Body of pancreas (tissue), 4 donors: ENCODE data around the gene ABCC8. TPM values are rescaled to one million over a fixed set of nuclear protein-coding genes. Genes with fewer than 3 reads are reported as not detected.

Experiments
- ATAC-seq: fragments of 150-250 bp; one replicate; pipeline ENCODE4 v1.9.1; 2016
- DNase-seq, 4 donors: peaks; one replicate each; pipeline ENCODE4 v3.0.0-alpha.2; 2019
- H3K27ac ChIP-seq, 4 donors: fragments of 200-600 bp; sonication (generic); 1 replicate in 3 of 4; 2 replicates in 1 of 4; pipeline versions ENCODE4 v1.5.1 to v1.6.1; 2016 to 2019; ENCODE audit warnings: mild to moderate bottlenecking in 1 of 4, mixed read lengths in 1 of 4, moderate library complexity in 1 of 4
- H3K27me3 ChIP-seq, 2 donors: fragments of 200-600 bp; sonication (generic); one replicate each; pipeline ENCODE4 v1.6.0; 2016; ENCODE audit warnings: mild to moderate bottlenecking in 1 of 2
- H3K36me3 ChIP-seq, 2 donors: fragments of 200-600 bp; sonication (generic); replicated peaks in 1 of 2; 2 replicates each; pipeline ENCODE4 v1.5.1; 2016; ENCODE audit warnings: low read depth in 2 of 2; ENCODE audit not compliant: insufficient read depth in 1 of 2
- H3K4me1 ChIP-seq: fragments of 200-600 bp; sonication (generic); one replicate; pipeline ENCODE4 v1.6.0; 2016
- H3K4me3 ChIP-seq, 2 donors: fragments of 200-600 bp; sonication (generic); 1 replicate in 1 of 2; 2 replicates in 1 of 2; pipeline ENCODE4 v1.5.1; 2016 to 2019
- H3K9me3 ChIP-seq, 3 donors: fragments of 200-600 bp; sonication (generic); 1 replicate in 2 of 3; 2 replicates in 1 of 3; pipeline ENCODE4 v1.5.1; 2016
- CTCF ChIP-seq, 7 experiments: fragments of 450-650 bp in 4 of 7; fragments of 200-600 bp in 3 of 7; sonication (generic) in 3 of 7; IDR thresholded peaks; one replicate each; pipeline ENCODE4 v1.5.1; 2016 to 2019; ENCODE audit warnings: antibody characterized with exemption in 7 of 7
- POLR2A ChIP-seq, 3 donors: fragments of 450-650 bp; IDR thresholded peaks; one replicate each; pipeline ENCODE4 v1.6.1; 2016; ENCODE audit warnings: antibody characterized with exemption in 3 of 3, mild to moderate bottlenecking in 2 of 3
- WGBS, 2 donors: methylation state at CpG; one replicate each; pipeline ENCODE4 v1.1.5; 2017; 5-methylcytosine and 5-hydroxymethylcytosine counted together
- intact Hi-C: fragments of 100-400 bp; cut with DNase I; formaldehyde crosslinking; loops from one replicate; pipeline ENCODE4 v1.15.1; 2023
- total RNA-seq, 2 donors: library from RNA; depleted of rRNA; stranded (reverse); fragments of >200 nt; gene quantifications; one replicate each; pipeline ENCODE4 v1.1.0, GENCODE V29; 2016

ABCC8 gene
- total RNA-seq, 2 donors from 2014 or later = 42.5 to 87.0 TPM

DNA sequence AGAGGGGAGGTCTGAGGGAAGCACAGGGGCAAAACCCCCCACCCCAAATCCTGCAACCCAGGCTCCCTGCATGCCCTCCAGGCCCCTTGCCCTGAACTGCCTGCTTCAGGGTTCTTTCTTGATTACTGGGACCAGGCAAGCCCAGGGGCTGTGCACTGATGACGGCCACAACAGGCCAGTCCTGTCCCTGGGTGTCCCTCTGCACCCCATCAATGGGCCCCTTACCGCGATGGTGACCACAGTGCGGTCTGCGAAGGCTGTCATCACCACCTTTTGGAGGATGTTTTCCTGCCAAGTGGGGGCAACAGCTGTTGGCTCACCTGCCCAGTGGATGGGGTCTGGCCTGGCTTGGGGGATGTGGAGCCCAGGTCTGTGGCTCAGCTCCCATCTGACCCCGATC, 83.2 kb downstream of the ABCC8 start:
- Histone ChIP-seq H3K27ac (no peak overlapping the region), H3K27me3 (no peaks in the 10 kb centered on the region), H3K4me3 (no peak overlapping the region), H3K4me1 (peaks cover 11% of the 10 kb centered on the region), H3K36me3 (no peaks in the 10 kb centered on the region), H3K9me3 (no peaks in the 10 kb centered on the region)
- WGBS, 2 donors = 82% methylated on average over 6 of the region's 6 CpGs; no CpG with 5 or more reads in 1 of the 2 donors
- intact Hi-C loops = no loop called here
- no peak for ATAC-seq
- TF ChIP-seq POLR2A (IDR thresholded peaks at IDR 0.05) (no peak), CTCF (IDR thresholded peaks at IDR 0.05) (no peak)
- no peak for DNase-seq

- Histone ChIP-seq H3K27ac (no peak overlapping the region), H3K27me3 (no peaks in the 10 kb centered on the region), H3K4me3 (no peak overlapping the region), H3K4me1 (peaks cover 16% of the 10 kb centered on the region), H3K36me3 (no peaks in the 10 kb centered on the region), H3K9me3 (no peaks in the 10 kb centered on the region)
- DNase-seq = no peak
- WGBS, 2 donors = 79 to 81% methylated on average over 13 to 14 of the region's 14 CpGs
- no peak for ATAC-seq
- intact Hi-C loops = no loop called here
- TF ChIP-seq POLR2A (IDR thresholded peaks at IDR 0.05) (no peak), CTCF (IDR thresholded peaks at IDR 0.05) (no peak)
Measured at GRCh38 chr11:17392872-17393271, 83.8 kb downstream of the ABCC8 start.

DNA sequence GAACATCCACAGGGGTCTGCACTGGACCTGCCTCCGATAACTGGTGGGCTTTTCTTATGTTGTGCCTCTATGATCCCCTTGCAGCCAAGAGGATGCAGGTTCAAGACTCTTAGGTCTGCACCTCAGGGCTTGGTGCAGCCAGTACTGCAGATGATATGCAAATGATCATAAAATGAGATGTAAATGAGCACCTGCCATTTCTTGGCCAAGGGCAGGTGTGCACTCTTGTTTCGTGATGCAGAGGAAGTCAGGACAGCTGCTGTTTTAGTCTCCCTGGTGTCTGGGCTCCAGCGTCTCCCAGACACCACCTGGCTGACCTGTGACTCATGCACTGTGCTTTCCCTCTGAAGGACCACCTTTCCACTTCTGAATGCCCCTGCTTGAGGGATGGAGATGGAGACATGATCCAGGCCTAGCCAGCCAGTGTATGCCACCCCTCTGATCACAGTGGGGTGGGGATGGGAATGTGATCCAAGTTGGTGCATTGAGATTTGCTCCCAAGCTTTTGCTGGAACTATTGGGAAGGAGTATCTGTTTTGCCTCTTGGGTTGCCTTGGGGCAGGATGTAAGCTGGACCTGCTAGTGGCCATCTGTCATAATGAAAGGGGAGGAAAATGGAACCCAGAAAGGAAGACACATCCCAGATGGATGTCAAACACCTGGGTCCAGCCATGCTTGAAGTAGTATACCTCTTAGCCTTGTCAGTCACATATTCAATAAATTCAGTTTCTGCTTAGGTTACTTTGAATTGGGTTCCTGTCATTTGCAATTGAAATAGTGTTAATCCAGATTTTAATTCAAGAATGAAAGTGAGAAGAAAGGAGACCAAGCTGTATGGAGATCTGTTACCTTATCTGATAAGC, 84.9 kb downstream of the ABCC8 start:
- DNase-seq = no peak
- 81 to 88% methylated on average over 3 of the region's 3 CpGs for WGBS, 2 donors
- intact Hi-C loops = no loop called here
- H3K27ac ChIP-seq = no peak overlapping the region
- TF ChIP-seq CTCF (IDR thresholded peaks at IDR 0.05) (no peak), POLR2A (IDR thresholded peaks at IDR 0.05) (no peak)
- H3K4me3 ChIP-seq = no peak overlapping the region
- no peaks in the 10 kb centered on the region for H3K27me3 ChIP-seq
- no peaks in the 10 kb centered on the region for H3K36me3 ChIP-seq
- H3K9me3 ChIP-seq = no peaks in the 10 kb centered on the region
- peaks cover 17% of the 10 kb centered on the region for H3K4me1 ChIP-seq
- no peak for ATAC-seq

DNA sequence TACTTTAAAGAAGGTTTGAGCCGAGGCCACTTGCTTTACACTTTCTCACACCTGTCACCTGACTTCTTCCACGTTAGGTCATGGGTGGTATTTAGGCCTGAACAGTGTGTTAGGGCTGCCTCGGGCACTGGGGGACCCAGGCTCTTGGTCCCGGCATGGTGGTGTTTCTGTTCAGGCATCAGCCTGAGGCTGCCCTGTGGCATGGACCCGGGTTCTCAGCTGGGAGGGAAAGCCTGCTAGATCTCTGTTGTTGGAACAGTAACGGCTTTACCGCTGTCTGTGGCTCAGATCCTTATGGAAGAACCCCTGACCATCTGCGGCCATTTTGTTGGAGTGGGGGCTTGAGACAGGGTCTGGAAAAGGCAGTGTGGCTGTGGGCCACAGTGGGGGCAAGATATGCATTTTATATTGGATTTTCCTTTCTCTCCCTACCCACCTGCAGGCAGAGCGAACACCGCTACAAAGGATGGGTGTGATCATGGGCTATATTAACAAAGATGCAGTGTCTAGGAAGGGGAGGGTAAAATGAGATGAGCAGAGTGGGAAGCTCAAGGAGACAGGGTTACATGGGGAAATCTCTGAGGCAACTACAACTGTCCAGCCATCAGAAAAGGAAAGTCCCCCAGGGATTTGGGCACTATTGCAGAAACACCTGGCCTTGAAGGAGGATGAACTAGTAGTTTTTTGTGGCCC, 86.5 kb downstream of the ABCC8 start:
- ATAC-seq (no peak), DNase-seq (no peak)
- WGBS, 2 donors = 52 to 53% methylated on average over 6 to 10 of the region's 10 CpGs
- H3K36me3 ChIP-seq = no peaks in the 10 kb centered on the region
- peak overlapping the region; percentile 25 to 85 (median 81) for H3K27ac ChIP-seq
- no peaks in the 10 kb centered on the region for H3K9me3 ChIP-seq
- intact Hi-C loops = no loop called here
- no peak overlapping the region for H3K4me3 ChIP-seq
- peaks cover 30% of the 10 kb centered on the region for H3K4me1 ChIP-seq
- H3K27me3 ChIP-seq = no peaks in the 10 kb centered on the region
- TF ChIP-seq POLR2A (IDR thresholded peaks at IDR 0.05) (no peak), CTCF (IDR thresholded peaks at IDR 0.05) (no peak)
